GM19351 (cell line): ENCODE results near the gene CD59.
"Not testable (repeated sequence)": the region's sequence is repeated elsewhere in the genome, so short reads cannot be mapped to it uniquely, and the experiment has no call there.

Experiments used
- ATAC-seq: cut with Tn5 transposase; IDR thresholded peaks from one replicate; pipeline ENCODE4 v1.9.1; 2021; ENCODE audit warnings: mild to moderate bottlenecking, moderate library complexity; ENCODE audit not compliant: unreplicated experiment

CD59 gene

GRCh38 chr11:33669598-33670249 lies 66.5 kb downstream of the CD59 start:
- no peak for ATAC-seq

GRCh38 chr11:33668951-33669596 lies 67.1 kb downstream of the CD59 start:
- no peak for ATAC-seq

- no peak for ATAC-seq
Observed at GRCh38 chr11:33668468-33668825, 67.8 kb downstream of the CD59 start.

GRCh38 chr11:33667819-33668467 lies 68.3 kb downstream of the CD59 start:
- ATAC-seq, result no peak

- no peak for ATAC-seq
Observed at GRCh38 chr11:33665350-33666106, 70.7 kb downstream of the CD59 start.

GRCh38 chr11:33664827-33665226 lies 71.4 kb downstream of the CD59 start:
- no peak for ATAC-seq

GRCh38 chr11:33664166-33664565 lies 72.1 kb downstream of the CD59 start:
- no peak for ATAC-seq

- ATAC-seq, result no peak
Observed at GRCh38 chr11:33663121-33663520, 73.1 kb downstream of the CD59 start.

GRCh38 chr11:33661526-33661925 lies 74.7 kb downstream of the CD59 start:
- not testable (repeated sequence) for ATAC-seq

- no peak for ATAC-seq
Observed at GRCh38 chr11:33660962-33661361, 75.3 kb downstream of the CD59 start.

- ATAC-seq, result no peak
Observed at GRCh38 chr11:33659370-33660139, 76.7 kb downstream of the CD59 start.

GRCh38 chr11:33658195-33658900 lies 77.9 kb downstream of the CD59 start:
- no peak for ATAC-seq

- no peak for ATAC-seq
Observed at GRCh38 chr11:33657757-33658156, 78.5 kb downstream of the CD59 start.

GRCh38 chr11:33656768-33657167 lies 79.5 kb downstream of the CD59 start:
- ATAC-seq, result no peak

- ATAC-seq, result peak; percentile 82
Observed at GRCh38 chr11:33655842-33656600, 80.2 kb downstream of the CD59 start.

GRCh38 chr11:33654594-33654993 lies 81.6 kb downstream of the CD59 start:
- ATAC-seq, result no peak
